Endothelial cell (in vitro differentiated cells): ENCODE results near the gene GALM. TPM values are rescaled to one million over a fixed set of nuclear protein-coding genes. Genes with fewer than 3 reads are reported as not detected.
"Not testable (repeated sequence)": the region's sequence is repeated elsewhere in the genome, so short reads cannot be mapped to it uniquely, and the experiment has no call there.

Experiments
- DNase-seq: peaks from one replicate; pipeline ENCODE4 v3.0.0; 2021; ENCODE audit warnings: low spot score
- H3K27ac Mint-ChIP-seq: one replicate; pipeline ENCODE4 v1.8.0; 2021; ENCODE audit warnings: mixed read lengths, inconsistent platforms; ENCODE audit not compliant: unreplicated experiment
- H3K27me3 Mint-ChIP-seq: one replicate; pipeline ENCODE4 v1.8.0; 2021; ENCODE audit warnings: mild to moderate bottlenecking, moderate library complexity, mixed read lengths, inconsistent platforms; ENCODE audit not compliant: unreplicated experiment
- H3K36me3 Mint-ChIP-seq: one replicate; pipeline ENCODE4 v1.8.0; 2021; ENCODE audit warnings: mild to moderate bottlenecking, low read depth, mixed read lengths, inconsistent platforms; ENCODE audit not compliant: unreplicated experiment
- H3K4me1 Mint-ChIP-seq: one replicate; pipeline ENCODE4 v1.8.0; 2021; ENCODE audit warnings: mild to moderate bottlenecking, mixed read lengths, inconsistent platforms; ENCODE audit not compliant: unreplicated experiment
- H3K4me3 Mint-ChIP-seq: one replicate; pipeline ENCODE4 v1.8.0; 2021; ENCODE audit warnings: mild to moderate bottlenecking, mixed read lengths, inconsistent platforms; ENCODE audit not compliant: unreplicated experiment
- H3K9me3 Mint-ChIP-seq: one replicate; pipeline ENCODE4 v1.8.0; 2021; ENCODE audit warnings: mixed read lengths, inconsistent platforms; ENCODE audit not compliant: unreplicated experiment
- total RNA-seq: library from RNA; stranded (reverse); fragmentation: NEBNext Ultra II Directional; extraction: Animal tissue kit (Norgen Biotek cat#: 25700); gene quantifications from one replicate; pipeline ENCODE4 v1.2.1, GENCODE V29; 2021; ENCODE audit not compliant: unreplicated experiment
- TF ChIP-seq, protein P1 (sequence below): fragments of 200-600 bp; sonication (generic); IDR thresholded peaks from one replicate; pipeline ENCODE4 v1.5.0; 2021; ENCODE audit warnings: antibody characterized with exemption; ENCODE audit not compliant: unreplicated experiment

The GALM gene
- total RNA-seq, 1 donor from 2014 or later, result 13.0 TPM

DNA sequence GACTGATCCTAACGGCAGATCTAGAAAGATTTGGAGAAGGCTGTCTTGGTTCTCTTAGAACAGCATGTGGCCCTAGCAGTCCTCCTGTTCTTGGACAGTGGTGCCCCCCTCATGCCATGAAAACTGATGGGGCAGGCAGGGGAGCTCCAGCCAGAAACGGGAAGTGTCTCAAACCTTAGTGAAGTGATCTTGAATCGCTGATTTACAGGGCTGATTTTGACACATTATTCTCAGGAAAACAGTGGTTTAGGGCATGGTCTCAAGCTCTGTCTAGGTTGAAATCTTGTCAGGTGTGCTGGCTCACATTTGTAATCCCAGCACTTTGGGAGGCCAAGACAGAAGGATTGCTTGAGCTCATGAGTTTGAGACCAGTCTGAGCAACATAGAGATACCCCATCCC is 47.4 kb downstream of the GALM start:
- no peaks in the 10 kb centered on the region for H3K4me1 Mint-ChIP-seq
- H3K36me3 Mint-ChIP-seq, result peaks cover 13% of the 10 kb centered on the region
- H3K27me3 Mint-ChIP-seq, result peaks cover 5% of the 10 kb centered on the region
- DNase-seq, result no peak
- H3K9me3 Mint-ChIP-seq, result no peaks in the 10 kb centered on the region
- no peak overlapping the region for H3K4me3 Mint-ChIP-seq
- TF ChIP-seq, protein P1, sequence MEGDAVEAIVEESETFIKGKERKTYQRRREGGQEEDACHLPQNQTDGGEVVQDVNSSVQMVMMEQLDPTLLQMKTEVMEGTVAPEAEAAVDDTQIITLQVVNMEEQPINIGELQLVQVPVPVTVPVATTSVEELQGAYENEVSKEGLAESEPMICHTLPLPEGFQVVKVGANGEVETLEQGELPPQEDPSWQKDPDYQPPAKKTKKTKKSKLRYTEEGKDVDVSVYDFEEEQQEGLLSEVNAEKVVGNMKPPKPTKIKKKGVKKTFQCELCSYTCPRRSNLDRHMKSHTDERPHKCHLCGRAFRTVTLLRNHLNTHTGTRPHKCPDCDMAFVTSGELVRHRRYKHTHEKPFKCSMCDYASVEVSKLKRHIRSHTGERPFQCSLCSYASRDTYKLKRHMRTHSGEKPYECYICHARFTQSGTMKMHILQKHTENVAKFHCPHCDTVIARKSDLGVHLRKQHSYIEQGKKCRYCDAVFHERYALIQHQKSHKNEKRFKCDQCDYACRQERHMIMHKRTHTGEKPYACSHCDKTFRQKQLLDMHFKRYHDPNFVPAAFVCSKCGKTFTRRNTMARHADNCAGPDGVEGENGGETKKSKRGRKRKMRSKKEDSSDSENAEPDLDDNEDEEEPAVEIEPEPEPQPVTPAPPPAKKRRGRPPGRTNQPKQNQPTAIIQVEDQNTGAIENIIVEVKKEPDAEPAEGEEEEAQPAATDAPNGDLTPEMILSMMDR, result no peak
- no peak overlapping the region for H3K27ac Mint-ChIP-seq

GRCh38 chr2:38714941-38715340 is 49.0 kb downstream of the GALM start:
- not testable (repeated sequence) for DNase-seq, H3K9me3 Mint-ChIP-seq, H3K4me3 Mint-ChIP-seq, H3K27ac Mint-ChIP-seq, H3K27me3 Mint-ChIP-seq, H3K4me1 Mint-ChIP-seq
- peaks cover 13% of the 10 kb centered on the region for H3K36me3 Mint-ChIP-seq

- Mint-ChIP-seq H3K9me3 (no peaks in the 10 kb centered on the region), H3K27me3 (peaks cover 5% of the 10 kb centered on the region), H3K4me1 (no peaks in the 10 kb centered on the region), H3K36me3 (peaks cover 13% of the 10 kb centered on the region), H3K4me3 (no peak overlapping the region), H3K27ac (no peak overlapping the region)
- TF ChIP-seq, protein P1, result no peak
- no peak for DNase-seq
Measured at GRCh38 chr2:38716185-38716584, 50.3 kb downstream of the GALM start.

GRCh38 chr2:38718601-38719000 is 52.7 kb downstream of the GALM start:
- DNase-seq, result no peak
- peaks cover 7% of the 10 kb centered on the region for H3K27me3 Mint-ChIP-seq
- TF ChIP-seq, protein P1, result no peak
- no peaks in the 10 kb centered on the region for H3K9me3 Mint-ChIP-seq
- H3K4me3 Mint-ChIP-seq, result no peak overlapping the region
- no peak overlapping the region for H3K27ac Mint-ChIP-seq
- H3K36me3 Mint-ChIP-seq, result no peaks in the 10 kb centered on the region
- no peaks in the 10 kb centered on the region for H3K4me1 Mint-ChIP-seq

DNA sequence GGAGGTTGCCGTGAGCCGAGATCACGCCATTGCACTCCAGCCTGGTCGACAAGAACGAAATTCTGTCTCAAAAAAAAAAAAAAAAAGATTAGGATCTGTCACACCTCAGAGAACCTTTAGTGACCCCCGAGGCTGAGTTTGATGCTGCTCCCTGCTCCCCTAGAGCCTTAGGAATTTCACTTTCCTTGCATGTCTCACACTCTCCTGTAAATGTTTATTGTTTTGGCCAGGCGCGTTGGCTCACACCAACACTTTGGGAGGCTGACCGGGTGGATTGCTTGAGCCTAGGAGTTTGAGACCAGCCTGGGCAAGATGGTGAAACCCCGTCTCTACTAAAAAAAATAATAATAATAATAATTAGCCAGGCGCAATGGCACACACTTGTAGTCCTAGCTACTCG is 53.8 kb downstream of the GALM start:
- TF ChIP-seq, protein P1, result no peak
- H3K4me3 Mint-ChIP-seq, result no peak overlapping the region
- H3K27me3 Mint-ChIP-seq, result peaks cover 7% of the 10 kb centered on the region

More for the DNA sequence above, 53.8 kb downstream of the GALM start:
- no peaks in the 10 kb centered on the region for H3K4me1 Mint-ChIP-seq
- no peaks in the 10 kb centered on the region for H3K36me3 Mint-ChIP-seq
- H3K9me3 Mint-ChIP-seq, result no peaks in the 10 kb centered on the region
- DNase-seq, result no peak
- no peak overlapping the region for H3K27ac Mint-ChIP-seq
